Esophagus squamous epithelium (tissue), 5 donors: ENCODE measurements around the gene CD44. TPM values are rescaled to one million over a fixed set of nuclear protein-coding genes. Genes with fewer than 3 reads are reported as not detected.

Experiments used
- DNase-seq: peaks from one replicate; lab custom pipeline; 2025; lab: John Stamatoyannopoulos, UW
- H3K27ac ChIP-seq, 4 donors: fragments of 200-600 bp; sonication (generic); one replicate each; pipeline ENCODE4 v1.5.1; 2016 to 2019; ENCODE audit warnings: mild to moderate bottlenecking in 1 of 4
- H3K27me3 ChIP-seq, 4 donors: fragments of 200-600 bp; sonication (generic); 1 replicate in 3 of 4; 2 replicates in 1 of 4; pipeline versions ENCODE4 v1.5.1 to v1.6.0; 2017 to 2021; ENCODE audit warnings: antibody characterized with exemption in 1 of 4
- H3K36me3 ChIP-seq, 3 donors: fragments of 200-600 bp; sonication (generic); one replicate each; pipeline ENCODE4 v1.5.1; 2016 to 2019
- H3K4me1 ChIP-seq, 3 donors: fragments of 200-600 bp; sonication (generic); one replicate each; pipeline ENCODE4 v1.5.1; 2017 to 2019
- H3K4me3 ChIP-seq, 4 donors: fragments of 200-600 bp; sonication (generic); 1 replicate in 3 of 4; 2 replicates in 1 of 4; pipeline ENCODE4 v1.5.1; 2016 to 2019; ENCODE audit warnings: mild to moderate bottlenecking in 2 of 4, moderate library complexity in 1 of 4
- H3K9me3 ChIP-seq, 3 donors: fragments of 200-600 bp; sonication (generic); one replicate each; pipeline ENCODE4 v1.5.1; 2016 to 2019
- POLR2A ChIP-seq, 4 donors: fragments of 450-650 bp; IDR thresholded peaks; one replicate each; pipeline ENCODE4 v1.6.1; 2017; ENCODE audit warnings: antibody characterized with exemption in 4 of 4, mild to moderate bottlenecking in 4 of 4, moderate library complexity in 3 of 4
- WGBS, 2 donors: methylation state at CpG; one replicate each; pipeline ENCODE4 v1.1.5; 2018; 5-methylcytosine and 5-hydroxymethylcytosine counted together
- intact Hi-C: fragments of 100-400 bp; cut with DNase I; formaldehyde crosslinking; loops from one replicate; pipeline ENCODE4 v1.15.0; 2022
- total RNA-seq, 4 donors: library from RNA; depleted of rRNA; stranded (reverse); fragments of >200 nt; gene quantifications; one replicate each; pipeline ENCODE4 v1.1.0, GENCODE V29; 2016
- TF ChIP-seq, protein P1 (sequence below), 6 experiments: fragments of 450-650 bp in 4 of 6; fragments of 200-600 bp in 2 of 6; sonication (generic) in 2 of 6; IDR thresholded peaks; one replicate each; pipeline ENCODE4 v1.5.1; 2016 to 2019; ENCODE audit warnings: antibody characterized with exemption in 6 of 6, mild to moderate bottlenecking in 4 of 6, moderate library complexity in 4 of 6
- donor health status: DM: yes; HTN: yes; CAD: no.

CD44 gene
- total RNA-seq, 4 donors from 2014 or later, result 418 to 565 (median 463) TPM

- Histone ChIP-seq H3K9me3 (no peaks in the 10 kb centered on the region), H3K27me3 (no peaks in the 10 kb centered on the region), H3K27ac (peak overlapping the region in 1 of 4 donors; percentile 21), H3K36me3 (peaks cover 0 to 32% (median 1%) of the 10 kb centered on the region in 3 donors), H3K4me3 (no peak overlapping the region), H3K4me1 (peaks cover 37 to 100% (median 68%) of the 10 kb centered on the region in 3 donors)
- intact Hi-C loops, result no loop called here
- no peak for DNase-seq
- TF ChIP-seq, protein P1, sequence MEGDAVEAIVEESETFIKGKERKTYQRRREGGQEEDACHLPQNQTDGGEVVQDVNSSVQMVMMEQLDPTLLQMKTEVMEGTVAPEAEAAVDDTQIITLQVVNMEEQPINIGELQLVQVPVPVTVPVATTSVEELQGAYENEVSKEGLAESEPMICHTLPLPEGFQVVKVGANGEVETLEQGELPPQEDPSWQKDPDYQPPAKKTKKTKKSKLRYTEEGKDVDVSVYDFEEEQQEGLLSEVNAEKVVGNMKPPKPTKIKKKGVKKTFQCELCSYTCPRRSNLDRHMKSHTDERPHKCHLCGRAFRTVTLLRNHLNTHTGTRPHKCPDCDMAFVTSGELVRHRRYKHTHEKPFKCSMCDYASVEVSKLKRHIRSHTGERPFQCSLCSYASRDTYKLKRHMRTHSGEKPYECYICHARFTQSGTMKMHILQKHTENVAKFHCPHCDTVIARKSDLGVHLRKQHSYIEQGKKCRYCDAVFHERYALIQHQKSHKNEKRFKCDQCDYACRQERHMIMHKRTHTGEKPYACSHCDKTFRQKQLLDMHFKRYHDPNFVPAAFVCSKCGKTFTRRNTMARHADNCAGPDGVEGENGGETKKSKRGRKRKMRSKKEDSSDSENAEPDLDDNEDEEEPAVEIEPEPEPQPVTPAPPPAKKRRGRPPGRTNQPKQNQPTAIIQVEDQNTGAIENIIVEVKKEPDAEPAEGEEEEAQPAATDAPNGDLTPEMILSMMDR (IDR thresholded peaks at IDR 0.05), result no peak
- TF ChIP-seq POLR2A (IDR thresholded peaks at IDR 0.05), result no peak
- WGBS, 2 donors, result 85 to 92% methylated on average over 1 of the region's 1 CpG
Measured at GRCh38 chr11:35154952-35155351, 16.0 kb downstream of the CD44 start.

DNA sequence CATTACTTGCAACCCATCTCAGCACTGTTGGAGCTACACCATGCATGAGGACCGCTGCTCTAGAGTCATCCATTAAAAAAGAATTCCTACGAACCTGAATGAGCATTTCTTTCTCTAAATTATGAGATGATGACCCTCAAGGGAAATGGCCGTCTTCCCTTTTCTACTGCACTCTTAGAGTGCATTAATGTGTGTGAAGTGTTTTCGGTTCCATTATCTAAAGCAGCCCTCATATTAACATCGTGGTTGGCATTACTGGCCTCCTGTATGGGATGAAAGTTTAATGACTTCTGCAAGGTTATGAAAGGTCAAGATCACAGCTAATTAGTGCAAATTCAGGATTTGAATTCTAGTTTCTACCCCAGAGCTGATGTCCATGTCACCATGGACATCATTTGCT is 16.7 kb downstream of the CD44 start:
- WGBS, 2 donors, result 77 to 84% methylated on average over 5 of the region's 5 CpGs
- Histone ChIP-seq H3K27ac (no peak overlapping the region), H3K4me1 (peaks cover 42 to 100% (median 71%) of the 10 kb centered on the region in 3 donors), H3K36me3 (peaks cover 0 to 29% (median 6%) of the 10 kb centered on the region in 3 donors), H3K4me3 (no peak overlapping the region), H3K9me3 (no peaks in the 10 kb centered on the region), H3K27me3 (no peaks in the 10 kb centered on the region)
- no peak for TF ChIP-seq POLR2A (IDR thresholded peaks at IDR 0.05)
- TF ChIP-seq, protein P1 (IDR thresholded peaks at IDR 0.05), result no peak
- intact Hi-C loops, result no loop called here
- no peak for DNase-seq

DNA sequence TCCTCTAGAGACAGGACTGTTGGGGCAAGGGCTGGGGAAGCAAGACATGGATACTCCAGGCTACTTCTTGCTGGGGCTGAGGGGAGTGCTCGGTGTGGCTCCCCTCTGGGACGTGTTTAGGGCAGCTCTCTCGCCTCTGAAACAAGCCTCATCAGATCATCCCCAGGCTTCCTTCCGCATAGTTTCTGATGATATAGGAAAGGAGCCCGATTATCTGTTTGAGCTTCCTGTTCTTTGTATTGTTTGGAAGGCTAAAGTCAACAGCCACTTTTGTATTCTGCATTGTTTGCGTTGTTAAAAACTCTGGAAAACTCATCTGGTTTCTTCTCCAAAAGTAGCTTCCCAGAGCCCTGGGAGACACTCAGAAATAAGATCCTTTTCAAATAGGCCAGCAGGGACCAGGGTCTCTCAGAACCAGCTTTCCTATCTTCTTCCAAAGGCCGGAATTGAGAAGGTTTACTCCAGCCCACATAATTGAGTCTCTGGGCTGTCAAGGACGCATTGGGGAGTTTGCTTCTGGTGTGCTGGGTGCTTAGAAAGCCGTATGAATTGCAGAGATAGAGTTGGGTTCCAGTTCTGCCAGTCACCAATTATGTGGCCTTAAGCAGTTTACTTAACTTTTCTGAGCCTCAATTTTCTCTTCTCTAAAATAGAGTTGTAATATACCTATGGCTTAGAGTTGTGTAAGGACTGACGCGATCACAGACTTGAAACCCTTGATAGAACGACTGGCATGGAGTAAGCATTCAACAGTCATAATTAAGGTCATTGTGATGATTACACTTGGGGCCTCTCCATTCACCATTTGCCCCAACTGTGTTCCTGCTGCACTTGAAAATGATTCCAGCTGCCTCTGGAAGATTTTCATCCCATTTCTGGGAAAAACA is 19.1 kb downstream of the CD44 start:
- intact Hi-C loops, result no loop called here
- no peaks in the 10 kb centered on the region for H3K27me3 ChIP-seq
- no peak for DNase-seq
- peak overlapping the region in 1 of 4 donors; percentile 9 for H3K4me3 ChIP-seq
- TF ChIP-seq, protein P1 (IDR thresholded peaks at IDR 0.05), result no peak
- TF ChIP-seq POLR2A (IDR thresholded peaks at IDR 0.05), result no peak
- peaks cover 0 to 19% (median 6%) of the 10 kb centered on the region in 3 donors for H3K36me3 ChIP-seq
- WGBS, 2 donors, result 21 to 46% methylated on average over 12 of the region's 12 CpGs
- peaks cover 48 to 100% (median 74%) of the 10 kb centered on the region in 3 donors for H3K4me1 ChIP-seq
- no peaks in the 10 kb centered on the region for H3K9me3 ChIP-seq
- H3K27ac ChIP-seq, result peak overlapping the region; percentile 82 to 89 (median 88)

GRCh38 chr11:35158701-35159510 is 19.9 kb downstream of the CD44 start:
- peaks cover 0 to 13% (median 6%) of the 10 kb centered on the region in 3 donors for H3K36me3 ChIP-seq
- H3K27ac ChIP-seq, result peak overlapping the region; percentile 82 to 89 (median 88)
- 23 to 24% methylated on average over 6 of the region's 6 CpGs for WGBS, 2 donors
- TF ChIP-seq, protein P1 (IDR thresholded peaks at IDR 0.05), result no peak
- peaks cover 55 to 100% (median 75%) of the 10 kb centered on the region in 3 donors for H3K4me1 ChIP-seq
- no peaks in the 10 kb centered on the region for H3K9me3 ChIP-seq
- no peaks in the 10 kb centered on the region for H3K27me3 ChIP-seq
- no peak for DNase-seq
- intact Hi-C loops, result no loop called here
- peak overlapping the region in 2 of 4 donors; percentile 9 to 13 for H3K4me3 ChIP-seq
